IgD-negative memory B cell (primary cell): ENCODE measurements around the gene CYP39A1. TPM values are rescaled to one million over a fixed set of nuclear protein-coding genes. Genes with fewer than 3 reads are reported as not detected.
"Not testable (repeated sequence)": the region's sequence is repeated elsewhere in the genome, so short reads cannot be mapped to it uniquely, and the experiment has no call there.

Experiments
- H3K27ac Mint-ChIP-seq, 3 donors: one replicate each; pipeline ENCODE4 v1.8.0; 2020 to 2022; ENCODE audit warnings: mild to moderate bottlenecking in 3 of 3, mixed read lengths in 3 of 3, moderate library complexity in 1 of 3
- H3K27me3 Mint-ChIP-seq: one replicate; pipeline ENCODE4 v1.8.0; 2021; ENCODE audit warnings: mixed read lengths
- H3K36me3 Mint-ChIP-seq: one replicate; pipeline ENCODE4 v1.8.0; 2020; ENCODE audit warnings: mild to moderate bottlenecking, mixed read lengths
- H3K4me1 Mint-ChIP-seq, 3 donors: one replicate each; pipeline ENCODE4 v1.8.0; 2020 to 2022; ENCODE audit warnings: mixed read lengths in 3 of 3, mild to moderate bottlenecking in 1 of 3
- H3K4me3 Mint-ChIP-seq, 4 donors: one replicate each; pipeline ENCODE4 v1.8.0; 2020 to 2022; ENCODE audit warnings: mild to moderate bottlenecking in 4 of 4, mixed read lengths in 4 of 4, moderate library complexity in 3 of 4
- H3K9me3 Mint-ChIP-seq, 3 donors: one replicate each; pipeline ENCODE4 v1.8.0; 2020 to 2021; ENCODE audit warnings: mixed read lengths in 3 of 3, mild to moderate bottlenecking in 1 of 3
- polyA plus RNA-seq: library from polyadenylated mRNA; unstranded; fragments of 300-500 nt; fragmentation: Illumina TruSeq; gene quantifications from one replicate; pipeline ENCODE4 v1.2.3, GENCODE V29; 2021

Gene CYP39A1
- polyA plus RNA-seq, 1 donor from 2014 or later: not detected

DNA sequence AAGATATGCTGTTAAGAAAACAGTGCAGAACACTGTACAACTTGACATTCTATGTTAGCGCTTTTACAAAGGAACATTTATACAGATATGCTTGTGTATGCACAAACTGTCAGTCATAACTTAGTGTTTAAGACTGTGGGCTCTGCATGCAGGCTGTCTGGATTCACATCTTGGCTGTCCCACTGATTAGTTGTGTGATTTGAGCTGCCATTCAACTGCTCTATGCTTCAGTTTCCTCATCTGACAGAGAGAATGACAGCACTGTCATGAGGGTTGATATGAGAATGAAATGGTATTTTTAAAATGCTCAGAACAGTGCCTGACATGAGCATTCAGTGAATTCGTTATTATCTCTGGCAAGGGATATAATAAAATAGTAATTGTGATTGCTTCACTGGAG, 8.9 kb upstream of the CYP39A1 start:
- Mint-ChIP-seq H3K27ac (no peak overlapping the region), H3K9me3 (no peaks in the 10 kb centered on the region), H3K27me3 (no peaks in the 10 kb centered on the region), H3K4me3 (no peak overlapping the region), H3K36me3 (no peaks in the 10 kb centered on the region), H3K4me1 (no peaks in the 10 kb centered on the region)

DNA sequence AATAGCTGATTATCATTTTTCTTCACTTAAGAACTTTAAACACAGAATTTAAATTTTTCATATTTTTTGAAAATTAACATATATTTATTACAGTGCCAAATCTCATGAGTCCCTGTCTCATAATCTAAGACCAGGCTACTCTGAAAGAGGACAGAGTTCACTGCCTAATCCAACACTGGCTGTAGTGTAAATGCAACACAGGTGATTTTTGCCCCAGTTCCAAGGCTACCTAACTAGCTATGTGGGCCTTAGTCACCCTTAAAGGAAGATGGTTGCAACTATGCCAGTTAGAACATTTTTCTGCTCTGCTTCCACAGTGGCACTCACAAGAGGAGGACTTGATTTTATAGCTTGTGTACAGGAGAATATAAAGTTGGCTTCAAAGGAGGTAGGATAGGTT, 5.0 kb upstream of the CYP39A1 start:
- peaks cover 15% of the 10 kb centered on the region for H3K27me3 Mint-ChIP-seq
- H3K9me3 Mint-ChIP-seq: peaks cover 0 to 3% (median 0%) of the 10 kb centered on the region in 3 donors
- H3K36me3 Mint-ChIP-seq: no peaks in the 10 kb centered on the region
- no peak overlapping the region for H3K27ac Mint-ChIP-seq
- no peak overlapping the region for H3K4me3 Mint-ChIP-seq
- H3K4me1 Mint-ChIP-seq: peaks cover 4 to 8% (median 7%) of the 10 kb centered on the region in 3 donors

DNA sequence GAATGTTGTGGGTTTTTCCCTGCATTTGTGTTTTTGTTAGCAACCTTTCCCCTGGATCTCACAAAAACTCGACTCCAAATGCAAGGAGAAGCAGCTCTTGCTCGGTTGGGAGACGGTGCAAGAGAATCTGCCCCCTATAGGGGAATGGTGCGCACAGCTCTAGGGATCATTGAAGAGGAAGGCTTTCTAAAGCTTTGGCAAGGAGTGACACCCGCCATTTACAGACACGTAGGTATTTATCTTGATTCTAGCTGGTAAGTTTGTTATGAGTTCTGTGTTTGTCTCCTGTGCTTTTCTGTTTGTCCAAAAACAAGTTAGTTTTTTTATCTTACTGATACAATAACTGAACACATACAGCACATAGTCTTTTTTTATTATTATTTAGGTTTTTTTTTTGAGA, 3.2 kb upstream of the CYP39A1 start:
- H3K36me3 Mint-ChIP-seq: no peaks in the 10 kb centered on the region
- H3K27ac Mint-ChIP-seq: no peak overlapping the region
- H3K4me3 Mint-ChIP-seq: no peak overlapping the region
- H3K4me1 Mint-ChIP-seq: peaks cover 8 to 13% (median 11%) of the 10 kb centered on the region in 3 donors
- peaks cover 0 to 3% (median 2%) of the 10 kb centered on the region in 3 donors for H3K9me3 Mint-ChIP-seq
- H3K27me3 Mint-ChIP-seq: peaks cover 30% of the 10 kb centered on the region

DNA sequence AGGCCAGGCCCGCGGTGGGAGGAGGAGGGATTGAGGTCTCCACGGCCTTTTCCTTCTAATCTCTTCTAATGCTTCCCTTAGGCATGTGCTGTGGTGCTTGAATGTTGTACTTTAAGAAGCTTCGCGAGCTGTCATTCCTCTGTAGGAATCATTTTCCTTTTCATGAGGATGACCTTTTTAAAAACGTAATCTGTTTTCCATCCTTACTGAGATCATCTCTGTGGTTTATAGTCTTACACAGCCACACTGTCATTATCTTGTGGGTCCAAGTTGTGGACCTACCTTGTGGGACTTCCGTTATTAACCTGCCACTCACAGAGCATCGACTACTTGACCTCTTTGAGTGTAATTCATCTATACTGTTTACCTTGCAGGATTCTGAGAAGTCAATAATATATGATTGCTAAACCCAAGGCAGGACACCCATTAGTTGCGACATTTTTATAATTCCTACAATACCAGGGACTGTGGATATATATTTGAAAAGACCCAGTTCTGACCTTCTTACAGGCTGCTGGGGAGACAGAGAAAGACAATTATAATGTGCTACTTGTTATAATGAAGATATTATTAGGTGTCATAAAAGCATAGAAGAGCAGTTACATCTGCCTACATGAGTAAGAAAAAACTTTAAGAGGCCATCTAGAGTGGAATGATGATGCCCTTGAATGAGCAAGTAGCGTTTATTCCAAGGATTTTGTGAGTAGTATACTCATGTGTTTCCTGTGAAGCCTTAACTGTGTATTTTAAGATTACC, 999 bp upstream of the CYP39A1 start:
- H3K27me3 Mint-ChIP-seq: peaks cover 37% of the 10 kb centered on the region
- peak overlapping the region; percentile 84 to 92 (median 86) for H3K4me3 Mint-ChIP-seq
- H3K9me3 Mint-ChIP-seq: peaks cover 0 to 3% (median 2%) of the 10 kb centered on the region in 3 donors
- H3K27ac Mint-ChIP-seq: peak overlapping the region in 2 of 3 donors; percentile 10 to 76
- peaks cover 8 to 13% (median 13%) of the 10 kb centered on the region in 3 donors for H3K4me1 Mint-ChIP-seq
- H3K36me3 Mint-ChIP-seq: no peaks in the 10 kb centered on the region

DNA sequence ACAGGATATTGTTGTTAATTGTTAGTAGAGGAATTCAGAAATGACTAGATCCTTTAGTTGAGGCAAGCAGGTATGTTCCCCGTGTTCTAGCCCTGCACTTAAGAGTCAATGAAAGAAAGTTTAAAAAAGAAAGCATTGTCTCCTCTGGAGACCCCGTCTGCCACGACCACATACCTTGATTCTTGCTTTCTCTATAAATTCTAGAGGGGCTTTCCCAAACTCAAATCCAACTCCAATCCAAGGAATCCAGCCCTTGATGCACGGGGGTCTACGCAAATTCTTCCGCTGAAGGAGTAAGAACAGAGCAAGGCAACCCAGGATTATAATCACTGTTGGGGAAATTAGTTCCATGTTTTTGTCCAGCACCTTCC, 401 bp downstream of the CYP39A1 start:
- Mint-ChIP-seq H3K27ac (peak overlapping the region in 2 of 3 donors; percentile 27 to 76), H3K27me3 (peaks cover 37% of the 10 kb centered on the region), H3K9me3 (peaks cover 0 to 3% (median 2%) of the 10 kb centered on the region in 3 donors), H3K4me1 (peaks cover 8 to 13% (median 13%) of the 10 kb centered on the region in 3 donors), H3K4me3 (peak overlapping the region; percentile 84 to 93 (median 90)), H3K36me3 (no peaks in the 10 kb centered on the region)

DNA sequence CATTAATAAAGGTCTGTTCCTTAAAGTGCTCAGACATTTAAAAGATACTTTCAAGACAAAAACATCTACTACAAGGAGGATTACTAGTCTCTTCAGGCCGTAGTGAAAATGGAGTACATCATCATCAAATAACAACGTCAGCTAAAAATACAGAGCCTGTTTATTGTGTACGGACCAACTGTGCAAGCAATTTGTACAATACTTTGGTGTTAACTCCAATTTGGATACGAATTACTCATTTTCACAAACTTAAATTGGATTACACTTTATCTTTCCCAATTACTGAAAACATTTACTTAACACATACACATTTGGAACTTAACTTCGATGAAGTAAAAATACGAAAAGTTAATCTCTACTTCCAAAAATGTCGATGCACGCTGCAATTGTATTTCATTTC, 802 bp downstream of the CYP39A1 start:
- H3K36me3 Mint-ChIP-seq: no peaks in the 10 kb centered on the region
- peaks cover 0 to 3% (median 2%) of the 10 kb centered on the region in 3 donors for H3K9me3 Mint-ChIP-seq
- peaks cover 37% of the 10 kb centered on the region for H3K27me3 Mint-ChIP-seq
- H3K4me1 Mint-ChIP-seq: peaks cover 8 to 13% (median 13%) of the 10 kb centered on the region in 3 donors
- H3K4me3 Mint-ChIP-seq: peak overlapping the region; percentile 84 to 93 (median 90)
- no peak overlapping the region for H3K27ac Mint-ChIP-seq

DNA sequence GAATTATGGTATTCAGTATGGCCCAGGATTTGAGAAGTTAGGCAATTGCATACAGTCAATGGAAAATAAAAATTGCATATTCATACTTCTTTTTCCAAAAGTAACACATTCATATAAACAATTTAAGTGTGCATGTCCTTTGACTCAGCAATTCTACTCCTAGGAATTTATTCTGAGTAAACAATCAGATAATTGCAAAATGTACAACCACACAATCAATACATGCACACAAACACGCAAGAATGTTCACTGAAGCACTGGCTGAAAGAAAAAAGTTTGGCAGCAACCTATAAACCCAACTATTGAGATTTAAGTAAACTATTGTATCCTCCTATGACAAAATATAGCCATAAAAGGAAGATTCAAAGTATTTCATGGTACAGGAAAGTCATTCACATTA, 1.6 kb downstream of the CYP39A1 start:
- Mint-ChIP-seq H3K4me1 (peaks cover 8 to 13% (median 13%) of the 10 kb centered on the region in 3 donors), H3K27me3 (peaks cover 37% of the 10 kb centered on the region), H3K36me3 (no peaks in the 10 kb centered on the region), H3K27ac (no peak overlapping the region), H3K9me3 (peaks cover 0 to 3% (median 2%) of the 10 kb centered on the region in 3 donors), H3K4me3 (peak overlapping the region in 1 of 4 donors; percentile 14)

DNA sequence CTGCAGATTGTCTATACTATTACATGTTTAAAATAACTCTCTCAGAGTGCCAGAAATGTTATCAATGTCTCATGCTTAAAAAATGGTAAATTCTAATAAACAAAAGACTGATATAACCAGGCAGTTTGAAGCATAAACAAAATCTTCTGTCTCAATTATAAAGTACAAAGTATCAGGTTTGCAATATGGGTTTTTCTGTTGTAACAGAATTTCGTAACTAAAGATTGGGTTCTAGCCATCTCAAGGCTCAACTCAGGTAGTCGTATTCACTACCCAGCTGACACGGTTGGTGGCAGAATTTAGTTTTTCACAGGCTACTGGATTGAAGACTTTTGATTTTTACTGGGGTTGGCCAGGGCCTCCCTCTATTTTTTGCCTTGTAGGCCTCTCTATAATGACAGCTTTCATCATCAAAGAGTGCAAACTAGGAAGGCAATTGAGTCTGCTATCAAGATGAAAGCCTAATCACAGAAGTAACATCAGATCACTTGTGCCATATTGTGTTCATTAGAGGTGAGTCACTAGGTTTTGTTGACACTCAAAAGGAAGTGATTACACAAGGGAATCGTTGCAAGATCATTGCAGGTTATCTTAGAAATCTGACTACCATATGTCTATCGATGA, 3.6 kb downstream of the CYP39A1 start:
- H3K4me3 Mint-ChIP-seq: no peak overlapping the region
- H3K36me3 Mint-ChIP-seq: no peaks in the 10 kb centered on the region
- H3K27ac Mint-ChIP-seq: no peak overlapping the region
- peaks cover 33% of the 10 kb centered on the region for H3K27me3 Mint-ChIP-seq
- peaks cover 0 to 8% (median 4%) of the 10 kb centered on the region in 3 donors for H3K9me3 Mint-ChIP-seq
- H3K4me1 Mint-ChIP-seq: peaks cover 8 to 13% (median 13%) of the 10 kb centered on the region in 3 donors

DNA sequence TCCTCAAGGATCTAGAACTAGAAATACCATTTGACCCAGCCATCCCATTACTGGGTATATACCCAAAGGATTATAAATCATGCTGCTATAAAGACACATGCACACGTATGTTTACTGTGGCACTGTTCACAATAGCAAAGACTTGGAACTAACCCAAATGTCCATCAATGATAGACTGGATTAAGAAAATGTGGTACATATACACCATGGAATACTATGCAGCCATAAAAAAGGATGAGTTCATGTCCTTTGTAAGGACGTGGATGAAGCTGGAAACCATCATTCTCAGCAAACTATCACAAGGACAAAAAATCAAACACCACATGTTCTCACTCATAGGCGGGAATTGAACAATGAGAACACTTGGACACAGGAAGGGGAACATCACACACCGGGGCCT, 4.5 kb downstream of the CYP39A1 start:
- H3K4me3 Mint-ChIP-seq, H3K27ac Mint-ChIP-seq, H3K9me3 Mint-ChIP-seq, H3K4me1 Mint-ChIP-seq, H3K36me3 Mint-ChIP-seq: not testable (repeated sequence)
- peaks cover 28% of the 10 kb centered on the region for H3K27me3 Mint-ChIP-seq

DNA sequence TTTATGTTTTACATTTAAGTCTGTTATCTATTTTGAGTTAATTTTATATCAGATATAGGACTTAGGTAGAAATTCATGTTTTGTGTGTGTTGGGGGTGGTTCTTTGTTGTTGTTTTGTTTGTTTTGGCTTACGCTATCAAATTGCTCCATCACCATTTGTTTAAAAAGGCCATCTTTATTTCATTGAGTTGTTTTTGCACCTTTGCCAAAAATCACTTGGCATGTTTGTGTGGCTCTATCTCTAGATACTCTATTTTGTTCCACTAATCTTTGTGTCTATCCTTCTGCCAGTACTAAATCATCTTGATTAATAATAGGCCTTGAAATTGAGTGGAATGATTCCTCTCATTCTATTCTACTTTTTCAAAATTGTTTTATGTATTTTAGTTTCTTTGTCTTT, 7.4 kb downstream of the CYP39A1 start:
- Mint-ChIP-seq H3K36me3 (no peaks in the 10 kb centered on the region), H3K27ac (no peak overlapping the region), H3K9me3 (peaks cover 0 to 12% (median 5%) of the 10 kb centered on the region in 3 donors), H3K4me1 (peaks cover 0 to 2% (median 0%) of the 10 kb centered on the region in 3 donors), H3K4me3 (no peak overlapping the region), H3K27me3 (peaks cover 9% of the 10 kb centered on the region)

DNA sequence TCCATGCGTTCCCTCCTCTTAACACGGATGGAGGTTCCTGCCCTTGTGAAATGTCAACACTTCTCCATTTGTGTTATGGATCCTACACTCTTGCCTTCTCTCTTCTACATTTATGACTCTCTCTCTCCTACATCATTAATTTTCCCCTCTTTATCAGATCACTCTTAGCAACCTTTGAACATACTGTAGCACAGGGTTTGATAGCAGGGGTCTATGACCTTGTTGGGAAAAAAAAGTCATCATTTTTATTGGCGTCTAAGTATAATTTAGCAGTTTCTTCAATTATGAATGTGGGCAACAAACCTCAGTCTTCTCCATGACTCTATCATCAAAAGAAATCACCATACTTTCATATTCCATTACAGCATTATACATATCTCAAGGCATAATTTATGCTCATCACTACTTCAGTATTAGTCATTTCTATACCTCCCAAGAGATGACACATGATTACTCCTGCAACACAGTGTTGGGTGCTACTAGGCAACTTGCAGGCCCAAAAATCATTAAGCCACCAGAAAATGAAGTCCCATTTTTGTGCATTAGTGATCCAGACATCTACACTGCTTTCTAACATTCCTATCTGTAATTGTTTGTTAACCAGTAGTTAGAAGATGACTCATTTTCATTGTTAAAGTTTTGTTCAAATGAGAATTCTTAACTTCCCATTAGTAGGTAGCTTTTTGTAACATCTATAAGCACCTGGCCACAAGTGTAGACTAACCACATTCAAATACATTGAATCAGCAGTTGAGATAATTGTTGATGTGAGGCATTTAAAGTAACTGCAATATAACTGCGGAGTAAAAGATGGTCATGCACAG, 9.5 kb downstream of the CYP39A1 start:
- Mint-ChIP-seq H3K36me3 (no peaks in the 10 kb centered on the region), H3K4me1 (peaks cover under 1 to 5% (median 2%) of the 10 kb centered on the region in 3 donors), H3K9me3 (peaks cover 0 to 12% (median 5%) of the 10 kb centered on the region in 3 donors), H3K27ac (no peak overlapping the region), H3K4me3 (no peak overlapping the region), H3K27me3 (peaks cover 11% of the 10 kb centered on the region)

DNA sequence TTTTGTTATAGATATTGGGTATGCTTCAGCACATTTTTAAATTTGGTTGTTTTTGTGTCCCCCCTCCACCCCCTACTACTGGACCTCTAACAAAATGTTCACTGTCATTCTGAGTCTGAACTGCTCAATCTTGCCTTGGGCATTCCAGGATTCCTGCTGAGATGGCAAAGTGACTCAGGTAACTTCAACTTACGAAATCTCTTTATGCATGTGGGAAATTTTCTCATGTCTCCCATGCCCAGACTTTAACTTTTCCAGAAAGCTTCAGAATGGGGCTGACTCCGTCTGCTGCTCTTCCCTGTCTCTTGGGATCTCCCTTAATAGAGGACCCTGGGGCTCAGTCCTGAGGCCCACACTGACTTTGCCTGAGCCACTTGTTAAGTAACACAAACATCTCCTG, 14.0 kb downstream of the CYP39A1 start:
- peaks cover 0 to 5% (median 2%) of the 10 kb centered on the region in 3 donors for H3K9me3 Mint-ChIP-seq
- H3K4me1 Mint-ChIP-seq: peaks cover 8 to 17% (median 14%) of the 10 kb centered on the region in 3 donors
- H3K36me3 Mint-ChIP-seq: no peaks in the 10 kb centered on the region
- H3K27me3 Mint-ChIP-seq: peaks cover 28% of the 10 kb centered on the region
- peak overlapping the region in 1 of 4 donors; percentile 41 for H3K4me3 Mint-ChIP-seq
- H3K27ac Mint-ChIP-seq: no peak overlapping the region

DNA sequence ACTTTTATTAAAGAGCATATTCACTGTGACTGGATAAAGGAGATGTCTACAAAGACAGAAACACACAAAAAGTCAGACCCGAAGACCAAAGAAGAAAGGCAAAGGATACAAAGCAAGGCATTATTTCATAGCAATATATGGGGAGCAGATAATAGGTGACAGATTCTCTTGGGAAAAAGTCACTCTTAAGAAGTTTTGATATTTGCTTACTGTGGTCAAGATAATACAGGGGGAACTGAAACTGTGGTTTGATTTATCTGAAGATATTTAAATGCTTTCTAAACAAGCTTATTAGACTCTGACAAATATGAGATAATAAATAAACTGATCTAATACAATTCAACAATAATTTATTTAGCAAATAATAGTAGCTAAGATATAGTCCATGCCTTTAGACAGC, 14.7 kb downstream of the CYP39A1 start:
- peak overlapping the region in 1 of 4 donors; percentile 4 for H3K4me3 Mint-ChIP-seq
- no peak overlapping the region for H3K27ac Mint-ChIP-seq
- H3K36me3 Mint-ChIP-seq: no peaks in the 10 kb centered on the region
- H3K9me3 Mint-ChIP-seq: peaks cover 0 to 3% (median 2%) of the 10 kb centered on the region in 3 donors
- H3K27me3 Mint-ChIP-seq: peaks cover 28% of the 10 kb centered on the region
- H3K4me1 Mint-ChIP-seq: peaks cover 8 to 17% (median 14%) of the 10 kb centered on the region in 3 donors

DNA sequence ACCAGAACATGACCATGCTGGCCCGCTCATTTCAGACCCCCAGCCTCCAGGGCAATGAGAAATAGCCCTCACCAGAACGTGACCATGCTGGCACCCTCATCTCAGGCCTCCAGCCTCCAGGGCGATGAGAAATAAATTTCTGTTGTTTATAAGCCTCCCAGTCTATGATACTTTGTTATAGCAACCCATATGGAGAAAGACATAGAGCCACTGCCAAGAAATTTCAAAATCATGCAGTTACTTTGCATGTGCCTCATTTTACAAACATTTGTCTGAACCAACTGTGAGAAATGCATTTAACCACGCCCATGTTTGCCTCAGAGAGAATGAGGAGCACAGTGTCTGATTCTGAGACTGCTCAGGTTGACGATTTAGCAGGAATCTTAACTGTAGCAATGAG, 15.5 kb downstream of the CYP39A1 start:
- peaks cover 0 to 2% (median 0%) of the 10 kb centered on the region in 3 donors for H3K9me3 Mint-ChIP-seq
- H3K4me3 Mint-ChIP-seq: no peak overlapping the region
- peaks cover 33% of the 10 kb centered on the region for H3K27me3 Mint-ChIP-seq
- peaks cover 8 to 17% (median 14%) of the 10 kb centered on the region in 3 donors for H3K4me1 Mint-ChIP-seq
- no peaks in the 10 kb centered on the region for H3K36me3 Mint-ChIP-seq
- no peak overlapping the region for H3K27ac Mint-ChIP-seq

DNA sequence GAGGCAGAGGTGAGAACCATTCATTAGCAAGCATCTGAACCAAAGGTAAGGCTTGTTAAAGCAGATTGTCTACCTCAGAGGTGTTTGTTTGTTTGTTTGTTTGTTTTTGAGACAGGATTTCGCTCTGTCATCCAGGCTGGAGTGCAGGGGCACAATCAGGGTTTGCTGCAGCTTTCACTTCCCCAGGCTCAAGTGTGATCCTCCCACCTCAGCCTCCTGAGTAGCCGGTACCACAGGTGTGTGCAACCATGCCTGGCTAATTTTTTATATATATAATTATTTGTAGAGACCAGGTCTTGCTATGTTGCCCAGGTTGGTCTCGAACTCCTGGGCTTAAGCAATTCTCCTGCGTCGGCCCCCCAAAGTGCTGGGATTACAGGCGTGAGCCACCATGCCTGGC, 17.2 kb downstream of the CYP39A1 start:
- no peaks in the 10 kb centered on the region for H3K9me3 Mint-ChIP-seq
- no peak overlapping the region for H3K27ac Mint-ChIP-seq
- H3K4me1 Mint-ChIP-seq: peaks cover 8 to 17% (median 14%) of the 10 kb centered on the region in 3 donors
- H3K36me3 Mint-ChIP-seq: no peaks in the 10 kb centered on the region
- peak overlapping the region in 1 of 4 donors; percentile 44 for H3K4me3 Mint-ChIP-seq
- peaks cover 31% of the 10 kb centered on the region for H3K27me3 Mint-ChIP-seq
